BE2C (cell line): ENCODE results near the gene WDPCP.
"Not testable (repeated sequence)": the region's sequence is repeated elsewhere in the genome, so short reads cannot be mapped to it uniquely, and the experiment has no call there.

Source experiments
- DNase-seq: peaks from one replicate; pipeline ENCODE4 v3.0.0-alpha.2; 2020
- H3K27me3 ChIP-seq: fragments of 250-450 bp; sonication (Bioruptor Pico); 2 replicates; pipeline ENCODE4 v1.5.1; 2020; ENCODE audit warnings: mild to moderate bottlenecking
- H3K36me3 ChIP-seq: fragments of 250-450 bp; sonication (Bioruptor Pico); 2 replicates; pipeline ENCODE4 v1.5.1; 2020; ENCODE audit warnings: mild to moderate bottlenecking
- H3K4me1 ChIP-seq: fragments of 250-450 bp; sonication (Bioruptor Pico); 2 replicates; pipeline ENCODE4 v1.5.1; 2020
- H3K4me3 ChIP-seq: 2 replicates; pipeline ENCODE4 v1.5.1; 2011; ENCODE audit warnings: low read depth, low read length
- H3K9me3 ChIP-seq: fragments of 250-450 bp; sonication (Bioruptor Pico); 2 replicates; pipeline ENCODE4 v1.5.1; 2020
- TF ChIP-seq, protein P1 (sequence below): IDR thresholded peaks from 2 replicates; pipeline ENCODE4 v1.5.1; 2012; ENCODE audit warnings: mild to moderate bottlenecking, low read depth, low read length

WDPCP gene

GRCh38 chr2:63610525-63610924 lies 22.2 kb upstream of the WDPCP start:
- DNase-seq, result no peak
- no peaks in the 10 kb centered on the region; the same call in none of the 2 replicates for H3K36me3 ChIP-seq
- TF ChIP-seq, protein P1, sequence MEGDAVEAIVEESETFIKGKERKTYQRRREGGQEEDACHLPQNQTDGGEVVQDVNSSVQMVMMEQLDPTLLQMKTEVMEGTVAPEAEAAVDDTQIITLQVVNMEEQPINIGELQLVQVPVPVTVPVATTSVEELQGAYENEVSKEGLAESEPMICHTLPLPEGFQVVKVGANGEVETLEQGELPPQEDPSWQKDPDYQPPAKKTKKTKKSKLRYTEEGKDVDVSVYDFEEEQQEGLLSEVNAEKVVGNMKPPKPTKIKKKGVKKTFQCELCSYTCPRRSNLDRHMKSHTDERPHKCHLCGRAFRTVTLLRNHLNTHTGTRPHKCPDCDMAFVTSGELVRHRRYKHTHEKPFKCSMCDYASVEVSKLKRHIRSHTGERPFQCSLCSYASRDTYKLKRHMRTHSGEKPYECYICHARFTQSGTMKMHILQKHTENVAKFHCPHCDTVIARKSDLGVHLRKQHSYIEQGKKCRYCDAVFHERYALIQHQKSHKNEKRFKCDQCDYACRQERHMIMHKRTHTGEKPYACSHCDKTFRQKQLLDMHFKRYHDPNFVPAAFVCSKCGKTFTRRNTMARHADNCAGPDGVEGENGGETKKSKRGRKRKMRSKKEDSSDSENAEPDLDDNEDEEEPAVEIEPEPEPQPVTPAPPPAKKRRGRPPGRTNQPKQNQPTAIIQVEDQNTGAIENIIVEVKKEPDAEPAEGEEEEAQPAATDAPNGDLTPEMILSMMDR, result no peak
- no peaks in the 10 kb centered on the region for H3K9me3 ChIP-seq
- H3K4me3 ChIP-seq, result no peak overlapping the region
- no peaks in the 10 kb centered on the region for H3K4me1 ChIP-seq
- H3K27me3 ChIP-seq, result no peaks in the 10 kb centered on the region

DNA sequence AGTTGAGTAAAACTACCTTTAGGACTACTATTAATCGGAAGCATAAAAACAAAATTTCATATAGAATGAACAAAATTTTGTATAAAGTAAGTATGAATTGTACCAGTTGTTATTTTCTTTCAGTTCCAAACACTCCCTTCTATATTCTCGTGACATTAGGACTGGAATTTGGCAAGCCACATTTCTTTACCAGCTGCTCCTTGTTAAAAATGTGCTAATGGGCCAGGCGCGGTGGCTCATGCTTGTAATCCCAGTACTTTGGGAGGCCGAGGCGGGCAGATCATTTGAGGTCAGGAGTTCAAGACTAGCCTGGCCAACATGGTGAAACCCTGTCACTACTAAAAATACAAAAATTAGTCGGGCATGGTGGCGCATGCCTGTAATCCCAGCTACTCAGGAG lies 20.6 kb upstream of the WDPCP start:
- not testable (repeated sequence) for DNase-seq, H3K4me1 ChIP-seq, H3K36me3 ChIP-seq

DNA sequence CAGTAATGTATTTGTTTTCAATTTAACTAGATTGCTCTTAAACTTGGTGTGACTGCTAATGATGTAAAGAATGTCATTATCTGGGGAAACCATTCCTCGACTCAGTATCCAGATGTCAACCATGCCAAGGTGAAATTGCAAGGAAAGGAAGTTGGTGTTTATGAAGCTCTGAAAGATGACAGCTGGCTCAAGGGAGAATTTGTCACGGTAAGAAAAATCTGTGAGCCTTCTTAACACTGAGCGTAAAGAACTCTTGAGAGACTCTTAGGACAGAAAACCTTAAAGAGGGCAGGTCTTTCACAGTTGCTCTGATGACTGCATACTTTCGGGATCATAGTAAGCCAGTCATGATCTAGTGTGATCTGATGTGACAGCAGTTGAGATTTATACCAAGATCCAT lies 16.4 kb upstream of the WDPCP start:
- H3K4me1 ChIP-seq, result no peaks in the 10 kb centered on the region
- DNase-seq, result no peak
- TF ChIP-seq, protein P1, result no peak
- no peaks in the 10 kb centered on the region for H3K27me3 ChIP-seq
- no peaks in the 10 kb centered on the region for H3K9me3 ChIP-seq
- H3K4me3 ChIP-seq, result no peak overlapping the region
- H3K36me3 ChIP-seq, result peaks cover 3% of the 10 kb centered on the region

More for the DNA sequence above, 20.6 kb upstream of the WDPCP start:
- not testable (repeated sequence) for H3K4me3 ChIP-seq, H3K9me3 ChIP-seq, H3K27me3 ChIP-seq

GRCh38 chr2:63600881-63601460 lies 12.7 kb upstream of the WDPCP start:
- H3K36me3 ChIP-seq, result peaks cover 3% of the 10 kb centered on the region
- H3K4me3 ChIP-seq, result no peak overlapping the region
- TF ChIP-seq, protein P1, result no peak
- H3K4me1 ChIP-seq, result no peaks in the 10 kb centered on the region
- DNase-seq, result no peak
- H3K9me3 ChIP-seq, result no peaks in the 10 kb centered on the region
- H3K27me3 ChIP-seq, result no peaks in the 10 kb centered on the region

GRCh38 chr2:63598981-63599380 lies 10.7 kb upstream of the WDPCP start:
- no peak for DNase-seq
- H3K4me3 ChIP-seq, result no peak overlapping the region
- TF ChIP-seq, protein P1, result no peak
- no peaks in the 10 kb centered on the region for H3K4me1 ChIP-seq
- H3K36me3 ChIP-seq, result peaks cover 2% of the 10 kb centered on the region
- H3K27me3 ChIP-seq, result no peaks in the 10 kb centered on the region
- no peaks in the 10 kb centered on the region for H3K9me3 ChIP-seq

DNA sequence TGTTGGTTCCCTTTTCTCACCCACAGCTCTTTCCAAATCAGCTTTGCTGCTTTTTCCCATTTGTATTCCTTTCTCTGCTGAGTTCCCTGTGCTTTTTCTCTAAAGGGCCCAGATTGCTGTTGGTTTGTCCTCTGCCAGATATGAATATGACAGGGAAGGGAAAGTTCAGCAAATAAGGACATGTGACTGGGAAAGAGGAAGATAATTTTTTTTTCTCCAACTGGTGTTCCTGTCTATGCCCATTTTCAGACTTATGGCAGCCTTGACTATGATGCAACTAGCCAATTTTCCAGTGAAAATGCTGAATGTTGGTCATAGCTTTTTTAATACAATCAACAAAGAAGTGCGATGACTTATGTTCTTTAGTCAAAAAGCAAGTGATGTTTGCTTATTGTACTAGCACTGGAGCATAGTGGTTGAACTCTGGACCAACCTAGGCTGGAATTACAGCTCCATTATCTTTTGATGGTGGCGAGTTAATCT lies 8.2 kb upstream of the WDPCP start:
- Histone ChIP-seq H3K4me3 (no peak overlapping the region), H3K9me3 (no peaks in the 10 kb centered on the region), H3K4me1 (no peaks in the 10 kb centered on the region), H3K36me3 (no peaks in the 10 kb centered on the region), H3K27me3 (no peaks in the 10 kb centered on the region)
- TF ChIP-seq, protein P1, result no peak
- DNase-seq, result no peak
